OCI-LY7 (cell line): Measurements from ENCODE around the gene MATCAP1. TPM values are rescaled to one million over a fixed set of nuclear protein-coding genes. Genes with fewer than 3 reads are reported as not detected.

Experiments used
- BruUV-seq: library from RNA; stranded (reverse); fragments of 400-500 nt; replicated peaks from 2 replicates; lab custom pipeline; 2021; lab: Mats Ljungman, UMichigan
- CTCF ChIA-PET: fragments of 300-600 bp; sonication (Branson Sonifier 250); formaldehyde crosslinking; loops from one replicate; lab custom pipeline; 2022; ENCODE audit warnings: antibody characterized with exemption; ENCODE audit not compliant: unreplicated experiment; lab: Charles Lee
- POLR2A ChIA-PET: fragments of 300-600 bp; sonication (Branson Sonifier 250); formaldehyde crosslinking; loops from one replicate; lab custom pipeline; 2022; ENCODE audit warnings: antibody characterized with exemption; lab: Charles Lee
- DNase-seq: peaks from one replicate; pipeline ENCODE4 v3.0.0-alpha.2; 2015; ENCODE audit warnings: low spot score
- H2AFZ ChIP-seq: fragments of 200-600 bp; sonication (generic), shearing (Covaris generic); 2 replicates; pipeline ENCODE4 v1.6.1; 2014; ENCODE audit warnings: mild to moderate bottlenecking, antibody characterized with exemption, low read length, moderate library complexity
- H3K27ac ChIP-seq: fragments of 200-600 bp; sonication (generic); 2 replicates; pipeline ENCODE4 v1.5.1; 2014; ENCODE audit warnings: mixed run types, low read depth, mild to moderate bottlenecking, moderate library complexity, low read length, inconsistent platforms; ENCODE audit not compliant: poor library complexity, severe bottlenecking
- H3K36me3 ChIP-seq: fragments of 200-600 bp; sonication (generic); 2 replicates; pipeline ENCODE4 v1.6.1; 2014; ENCODE audit warnings: mild to moderate bottlenecking, antibody characterized with exemption, low read length, moderate library complexity, mixed read lengths; ENCODE audit not compliant: insufficient read depth
- H3K4me1 ChIP-seq: fragments of 200-600 bp; sonication (generic); 2 replicates; pipeline ENCODE4 v1.5.1; 2014; ENCODE audit warnings: mild to moderate bottlenecking, low read length; ENCODE audit not compliant: insufficient read depth, poor library complexity, severe bottlenecking
- H3K4me2 ChIP-seq: fragments of 200-600 bp; sonication (generic); 2 replicates; pipeline ENCODE4 v1.6.1; 2014; ENCODE audit warnings: mild to moderate bottlenecking, low read length
- H3K4me3 ChIP-seq: fragments of 200-600 bp; sonication (generic); 2 replicates; pipeline ENCODE4 v1.5.1; 2014; ENCODE audit warnings: mild to moderate bottlenecking, low read depth, low read length; ENCODE audit not compliant: poor library complexity, severe bottlenecking
- H3K79me2 ChIP-seq: fragments of 200-600 bp; sonication (generic); 2 replicates; pipeline ENCODE4 v1.6.1; 2016; ENCODE audit warnings: low read depth, mild to moderate bottlenecking, low read length, moderate library complexity, mixed read lengths; ENCODE audit not compliant: insufficient read depth
- H3K9me2 ChIP-seq: fragments of 200-600 bp; sonication (generic); 2 replicates; pipeline ENCODE4 v1.6.1; 2016; ENCODE audit warnings: mild to moderate bottlenecking, low read length, mixed read lengths; ENCODE audit not compliant: insufficient read depth
- H3K9me3 ChIP-seq: fragments of 200-600 bp; sonication (generic); 2 replicates; pipeline ENCODE4 v1.6.1; 2014; ENCODE audit warnings: mild to moderate bottlenecking, mixed run types, low read length, mixed read lengths
- H4K20me1 ChIP-seq: fragments of 200-600 bp; sonication (generic); 2 replicates; pipeline ENCODE4 v1.6.1; 2014; ENCODE audit warnings: mild to moderate bottlenecking, antibody characterized with exemption, low read length, moderate library complexity, mixed read lengths; ENCODE audit not compliant: insufficient read depth
- CTCF ChIP-seq: fragments of 200-600 bp; sonication (generic); conservative IDR thresholded peaks from 2 replicates; pipeline ENCODE4 v1.5.1; 2014; ENCODE audit warnings: mild to moderate bottlenecking, antibody characterized with exemption, low read length, moderate library complexity, mixed read lengths
- EZH2phosphoT487 ChIP-seq: fragments of 200-600 bp; sonication (generic); IDR thresholded peaks from 2 replicates; pipeline ENCODE4 v1.6.1; 2018; ENCODE audit warnings: low read depth, borderline replicate concordance, mild to moderate bottlenecking, mixed run types, antibody characterized with exemption, low read length, moderate library complexity, mixed read lengths
- intact Hi-C: fragments of 100-400 bp; cut with micrococcal nuclease; formaldehyde crosslinking; loops from one replicate; pipeline ENCODE4 v1.10.0; 2022; ENCODE audit not compliant: unreplicated experiment
- total RNA-seq, 2 experiments: library from RNA; depleted of rRNA in 1 of 2; stranded (reverse); fragments of >200 nt in 1 of 2; shearing (Covaris generic) in 1 of 2; gene quantifications; 2 replicates each; pipeline ENCODE4 v1.2.3, GENCODE V29; 2014 to 2022

Gene MATCAP1
- total RNA-seq, 2 experiments from 2014 or later: 22.9 to 39.6 TPM

- no TSS peak for BruUV-seq
- no peaks in the 10 kb centered on the region for H3K79me2 ChIP-seq
- intact Hi-C loops: no loop called here
- CTCF ChIA-PET: no interaction called here
- peaks cover 28% of the 10 kb centered on the region for H3K4me1 ChIP-seq
- H2AFZ ChIP-seq: no peak overlapping the region
- POLR2A ChIA-PET: interaction anchor here (0.6 kb wide), 1 partner anchor 118 kb away, joined by 6 read pairs; no protein-coding TSS in a partner anchor
- no peak overlapping the region for H3K27ac ChIP-seq
- H3K9me2 ChIP-seq: no peaks in the 10 kb centered on the region
- TF ChIP-seq CTCF (no peak), EZH2phosphoT487 (no peak)
- H4K20me1 ChIP-seq: no peaks in the 10 kb centered on the region
- no peaks in the 10 kb centered on the region for H3K36me3 ChIP-seq
- no peak for DNase-seq
- no peak overlapping the region for H3K4me2 ChIP-seq
- H3K9me3 ChIP-seq: no peaks in the 10 kb centered on the region
- no peak overlapping the region for H3K4me3 ChIP-seq
Observed at GRCh38 chr16:67173323-67173722, 10.4 kb downstream of the MATCAP1 start.

GRCh38 chr16:67170949-67171649 is 12.7 kb downstream of the MATCAP1 start:
- H3K4me1 ChIP-seq: peaks cover 25% of the 10 kb centered on the region
- CTCF ChIA-PET: no interaction called here
- H3K4me3 ChIP-seq: peak overlapping the region; percentile 38
- H3K36me3 ChIP-seq: no peaks in the 10 kb centered on the region
- intact Hi-C loops: no loop called here
- no peak overlapping the region for H3K27ac ChIP-seq
- DNase-seq: no peak
- H3K79me2 ChIP-seq: no peaks in the 10 kb centered on the region
- H4K20me1 ChIP-seq: no peaks in the 10 kb centered on the region
- H3K4me2 ChIP-seq: peak overlapping the region; percentile 52
- BruUV-seq: no TSS peak
- POLR2A ChIA-PET: no interaction called here
- no peaks in the 10 kb centered on the region for H3K9me3 ChIP-seq
- TF ChIP-seq CTCF: no peak
- no peak for TF ChIP-seq EZH2phosphoT487
- H2AFZ ChIP-seq: no peak overlapping the region
- no peaks in the 10 kb centered on the region for H3K9me2 ChIP-seq
